Peyer's patch (tissue), 4 donors: ENCODE data around the gene PXMP4. TPM values are rescaled to one million over a fixed set of nuclear protein-coding genes. Genes with fewer than 3 reads are reported as not detected.

Source experiments
- DNase-seq, 3 donors: peaks; one replicate each; pipeline ENCODE4 v3.0.0-alpha.2; 2017 to 2019
- H3K27ac ChIP-seq, 4 donors: fragments of 200-600 bp; sonication (generic); one replicate each; pipeline ENCODE4 v1.5.1; 2016 to 2019
- H3K27me3 ChIP-seq, 2 donors: fragments of 200-600 bp; sonication (generic); one replicate each; pipeline ENCODE4 v1.5.1; 2019
- H3K36me3 ChIP-seq, 3 donors: fragments of 200-600 bp; sonication (generic); one replicate each; pipeline ENCODE4 v1.5.1; 2016 to 2019
- H3K4me1 ChIP-seq, 4 donors: fragments of 200-600 bp; sonication (generic); one replicate each; pipeline ENCODE4 v1.5.1; 2016 to 2019
- H3K4me3 ChIP-seq, 4 donors: fragments of 200-600 bp; sonication (generic); 1 replicate in 3 of 4; 2 replicates in 1 of 4; pipeline ENCODE4 v1.5.1; 2016 to 2019; ENCODE audit warnings: mild to moderate bottlenecking in 1 of 4
- H3K9me3 ChIP-seq, 4 donors: fragments of 200-600 bp; sonication (generic); one replicate each; pipeline ENCODE4 v1.5.1; 2016 to 2019; ENCODE audit warnings: mild to moderate bottlenecking in 1 of 4
- CTCF ChIP-seq, 6 experiments: fragments of 450-650 bp in 4 of 6; fragments of 200-600 bp in 2 of 6; sonication (generic) in 1 of 6; IDR thresholded peaks; one replicate each; pipeline ENCODE4 v1.5.1; 2017 to 2019; ENCODE audit warnings: antibody characterized with exemption in 6 of 6, mild to moderate bottlenecking in 3 of 6, moderate library complexity in 1 of 6
- POLR2A ChIP-seq, 2 donors: fragments of 450-650 bp; IDR thresholded peaks; one replicate each; pipeline ENCODE4 v1.5.1; 2017; ENCODE audit warnings: antibody characterized with exemption in 2 of 2, mild to moderate bottlenecking in 2 of 2, moderate library complexity in 2 of 2
- total RNA-seq, 4 donors: library from RNA; depleted of rRNA; stranded (reverse); fragments of >200 nt; gene quantifications; one replicate each; pipeline ENCODE4 v1.1.0, GENCODE V29; 2016

Gene PXMP4
- total RNA-seq, 4 donors from 2014 or later = 0.83 to 15.3 (median 8.1) TPM

- no peaks in the 10 kb centered on the region for H3K27me3 ChIP-seq
- H3K4me1 ChIP-seq = peaks cover 0 to 22% (median 14%) of the 10 kb centered on the region in 4 donors
- peak within 1 kb of the TSS; percentile 55 to 74 (median 60) for H3K4me3 ChIP-seq
- peak within 1 kb of the TSS; percentile 92 to 100 (median 94) for H3K27ac ChIP-seq
- peak; percentile 83 to 95 (median 93) for DNase-seq
- peaks cover 0 to 5% (median 0%) of the 10 kb centered on the region in 4 donors for H3K9me3 ChIP-seq
- H3K36me3 ChIP-seq = no peaks in the 10 kb centered on the region
- peak; percentile 83 to 94 (median 92) for TF ChIP-seq CTCF (IDR thresholded peaks at IDR 0.05)
- TF ChIP-seq POLR2A (IDR thresholded peaks at IDR 0.05) = peak in 1 of 2 donors; percentile 36
Observed at GRCh38 chr20:33731693-33732165, 11.6 kb upstream of the PXMP4 start, which contains the start of gene ZNF341. Gene ZNF341 (plus strand): TSS chr20:33731996. CDS start chr20:33732022, 26 bp downstream.

DNA sequence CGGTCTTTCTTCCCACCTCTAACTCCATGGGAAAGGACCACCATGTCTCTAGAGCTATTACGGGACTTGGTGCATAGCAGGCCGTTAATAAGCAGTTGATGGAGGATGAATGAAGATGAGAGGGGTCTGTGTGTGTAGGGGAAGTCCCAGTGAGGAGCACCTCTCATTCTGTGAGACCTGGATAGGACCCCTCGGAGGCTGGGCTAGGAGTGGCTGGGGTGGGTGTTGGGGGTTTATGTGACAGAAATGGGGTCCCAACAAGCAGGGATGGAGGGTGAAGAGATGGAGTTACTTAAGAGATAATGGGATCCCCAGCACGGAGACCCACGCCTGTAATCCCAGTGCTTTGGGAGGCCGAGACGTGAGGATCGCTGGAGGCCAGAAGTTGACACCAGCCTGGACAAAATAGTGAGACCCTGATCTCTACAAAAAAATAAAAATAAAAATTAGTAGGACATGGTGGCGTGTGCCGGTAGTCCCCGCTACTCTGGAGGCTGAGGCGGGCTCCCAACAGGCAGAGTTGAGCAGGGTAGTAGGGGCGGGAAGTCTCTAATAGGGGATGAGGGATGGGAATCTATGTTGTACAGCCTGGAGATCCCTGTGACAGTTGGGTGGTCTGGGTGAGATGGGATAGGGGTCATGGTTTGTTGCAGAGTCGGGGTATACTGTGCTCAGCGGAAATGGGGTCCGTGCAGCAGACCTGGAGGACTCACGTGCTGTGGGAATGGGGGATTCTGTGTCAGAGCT, 11.0 kb upstream of the PXMP4 start:
- peaks cover 0 to 22% (median 14%) of the 10 kb centered on the region in 4 donors for H3K4me1 ChIP-seq
- H3K27me3 ChIP-seq = no peaks in the 10 kb centered on the region
- DNase-seq = no peak
- H3K4me3 ChIP-seq = peak overlapping the region; percentile 55 to 74 (median 60)
- H3K9me3 ChIP-seq = no peaks in the 10 kb centered on the region
- TF ChIP-seq POLR2A (IDR thresholded peaks at IDR 0.05) (no peak), CTCF (IDR thresholded peaks at IDR 0.05) (no peak)
- H3K36me3 ChIP-seq = no peaks in the 10 kb centered on the region
- peak overlapping the region; percentile 92 to 100 (median 94) for H3K27ac ChIP-seq

GRCh38 chr20:33729101-33729500, 9.0 kb upstream of the PXMP4 start:
- H3K36me3 ChIP-seq = no peaks in the 10 kb centered on the region
- H3K9me3 ChIP-seq = no peaks in the 10 kb centered on the region
- H3K4me1 ChIP-seq = peaks cover 0 to 20% (median 11%) of the 10 kb centered on the region in 4 donors
- H3K4me3 ChIP-seq = no peak overlapping the region
- no peaks in the 10 kb centered on the region for H3K27me3 ChIP-seq
- TF ChIP-seq CTCF (IDR thresholded peaks at IDR 0.05) (no peak), POLR2A (IDR thresholded peaks at IDR 0.05) (no peak)
- DNase-seq = no peak
- no peak overlapping the region for H3K27ac ChIP-seq

- Histone ChIP-seq H3K9me3 (no peaks in the 10 kb centered on the region), H3K27me3 (no peaks in the 10 kb centered on the region), H3K36me3 (no peaks in the 10 kb centered on the region), H3K27ac (no peak overlapping the region), H3K4me1 (peaks cover 0 to 14% (median 6%) of the 10 kb centered on the region in 4 donors), H3K4me3 (no peak overlapping the region)
- DNase-seq = no peak
- TF ChIP-seq POLR2A (IDR thresholded peaks at IDR 0.05) = no peak
- TF ChIP-seq CTCF (IDR thresholded peaks at IDR 0.05) = no peak
Observed at GRCh38 chr20:33728463-33728862, 8.4 kb upstream of the PXMP4 start.

DNA sequence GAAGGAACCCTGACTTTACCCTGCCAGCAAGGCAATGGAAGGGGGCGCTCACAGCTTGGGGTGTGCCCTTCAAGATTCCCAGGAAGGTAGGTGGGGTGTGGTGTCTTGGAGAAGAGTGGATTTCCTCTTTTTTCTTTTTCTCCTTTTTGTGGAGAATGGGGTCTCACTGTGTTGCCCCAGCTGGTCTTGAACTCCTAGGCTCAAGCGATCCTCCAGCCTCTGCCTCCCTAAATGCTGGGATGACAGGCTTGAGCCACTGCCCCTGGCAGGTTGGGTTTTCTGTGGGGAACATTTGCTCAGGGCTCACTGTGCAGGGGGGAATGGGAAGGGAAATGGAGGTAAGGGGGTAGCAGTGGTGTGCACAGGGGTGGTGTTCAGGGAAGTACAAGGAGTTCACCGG, 7.7 kb upstream of the PXMP4 start:
- Histone ChIP-seq H3K27me3 (no peaks in the 10 kb centered on the region), H3K4me3 (no peak overlapping the region), H3K36me3 (no peaks in the 10 kb centered on the region), H3K9me3 (no peaks in the 10 kb centered on the region), H3K27ac (no peak overlapping the region), H3K4me1 (peaks cover 0 to 7% (median 2%) of the 10 kb centered on the region in 4 donors)
- TF ChIP-seq POLR2A (IDR thresholded peaks at IDR 0.05) = no peak
- no peak for TF ChIP-seq CTCF (IDR thresholded peaks at IDR 0.05)
- no peak for DNase-seq
